SK-N-SH (cell line): ENCODE data around the gene RIPOR2.

Experiments
- CTCF ChIP-seq: fragments of 200-600 bp; sonication (generic); IDR thresholded peaks from 2 replicates; pipeline ENCODE4 v1.6.1; 2017; ENCODE audit warnings: antibody characterized with exemption, mild to moderate bottlenecking, moderate library complexity
- EZH2phosphoT487 ChIP-seq: fragments of 200-600 bp; sonication (generic); IDR thresholded peaks from 2 replicates; pipeline ENCODE4 v1.6.1; 2017; ENCODE audit warnings: low read depth, mixed run types, mild to moderate bottlenecking, antibody characterized with exemption, moderate library complexity, borderline replicate concordance
- FOXJ3 ChIP-seq: sonication (generic); formaldehyde crosslinking; IDR thresholded peaks from 2 replicates; pipeline ENCODE4 v1.5.1; 2020; ENCODE audit warnings: mild to moderate bottlenecking, missing genetic modification reagents
- GABPA ChIP-seq: IDR thresholded peaks from 2 replicates; pipeline ENCODE4 v1.4.0; 2012; ENCODE audit warnings: low read depth, mild to moderate bottlenecking
- GATA2 ChIP-seq: sonication (generic); formaldehyde crosslinking; IDR thresholded peaks from 2 replicates; pipeline ENCODE4 v1.5.0; 2020; ENCODE audit warnings: mild to moderate bottlenecking, missing genetic modification reagents
- RAD21 ChIP-seq: IDR thresholded peaks from 2 replicates; pipeline ENCODE4 v1.6.1; 2012; ENCODE audit warnings: mild to moderate bottlenecking, low read length
- REST ChIP-seq: IDR thresholded peaks from 2 replicates; pipeline ENCODE4 v1.6.1; 2012; ENCODE audit warnings: mild to moderate bottlenecking, low read depth, low read length, moderate library complexity

- TF ChIP-seq CTCF (peak; percentile 93), RAD21 (peak; percentile 98), REST (no peak), EZH2phosphoT487 (no peak), GABPA (no peak), GATA2 (no peak), FOXJ3 (CRISPR knock-in tag) (no peak)
Measured at GRCh38 chr6:24855395-24856245, 80.1 kb downstream of the RIPOR2 start.
